HG03135 (cell line): Measurements from ENCODE around the gene PKN1.
"Not testable (repeated sequence)": the region's sequence is repeated elsewhere in the genome, so short reads cannot be mapped to it uniquely, and the experiment has no call there.

ENCODE experiments used
- ATAC-seq: cut with Tn5 transposase; IDR thresholded peaks from one replicate; pipeline ENCODE4 v1.9.1; 2021; ENCODE audit warnings: mild to moderate bottlenecking, moderate library complexity; ENCODE audit not compliant: unreplicated experiment

PKN1 gene

GRCh38 chr19:14452303-14452702 lies 19.2 kb downstream of the PKN1 start:
- not testable (repeated sequence) for ATAC-seq

DNA sequence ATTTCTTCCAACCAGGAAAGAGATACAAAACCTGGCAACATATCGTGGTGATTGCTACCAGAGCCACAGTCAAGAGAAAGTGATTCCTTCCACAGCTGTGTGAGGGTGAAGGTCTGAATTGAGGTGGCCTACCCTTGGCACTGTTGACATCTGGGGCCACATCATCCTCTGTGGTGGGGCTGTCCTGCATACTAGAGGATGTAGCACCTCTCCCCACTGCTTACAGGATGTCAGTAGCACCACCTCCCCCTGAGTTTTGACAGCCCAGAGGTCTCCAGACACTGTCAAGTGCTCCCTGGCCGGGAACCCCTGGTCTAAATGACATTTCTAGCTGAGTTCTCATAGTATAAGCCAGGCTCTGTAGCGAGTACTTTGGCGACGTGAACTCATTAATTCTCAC lies 26.6 kb downstream of the PKN1 start:
- ATAC-seq: no peak

- ATAC-seq: no peak
Measured at GRCh38 chr19:14460935-14461334, 27.8 kb downstream of the PKN1 start.

DNA sequence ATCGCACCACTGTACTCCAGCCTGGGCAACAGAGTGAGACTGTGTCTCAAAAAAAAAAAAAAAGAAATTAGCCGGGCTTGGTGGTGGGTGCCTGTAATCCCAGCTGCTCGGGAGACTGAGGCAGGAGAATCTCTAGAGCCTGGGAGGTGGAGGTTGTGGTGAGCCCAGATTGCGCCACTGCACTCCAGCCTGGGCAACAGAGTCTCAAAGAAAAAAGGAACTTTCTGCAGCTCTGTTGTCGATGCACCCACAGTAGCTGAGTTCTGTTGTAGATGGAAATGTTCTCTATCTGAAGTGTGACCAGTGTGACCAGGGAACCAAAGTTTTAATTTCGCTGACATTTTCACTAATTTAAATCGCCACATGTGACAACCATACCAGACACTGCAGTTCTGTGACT lies 29.3 kb downstream of the PKN1 start:
- not testable (repeated sequence) for ATAC-seq

- no peak for ATAC-seq
Measured at GRCh38 chr19:14463747-14464146, 30.6 kb downstream of the PKN1 start.

DNA sequence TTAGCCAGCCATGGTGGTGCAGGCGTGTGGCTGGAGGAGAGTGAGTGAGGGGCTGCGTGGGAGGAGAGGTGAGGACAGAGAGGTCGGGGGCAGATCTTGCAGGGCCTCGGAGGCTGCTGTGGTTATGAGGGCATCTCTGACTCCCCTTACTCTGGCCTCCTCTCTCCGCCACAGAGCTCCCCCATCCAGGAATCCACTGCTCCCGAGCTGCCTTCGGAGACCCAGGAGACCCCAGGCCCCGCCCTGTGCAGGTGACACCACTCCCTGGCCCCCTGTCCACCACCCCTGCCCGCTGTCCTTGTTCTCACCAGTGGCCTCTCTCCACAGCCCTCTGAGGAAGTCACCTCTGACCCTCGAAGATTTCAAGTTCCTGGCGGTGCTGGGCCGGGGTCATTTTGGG lies 34.3 kb downstream of the PKN1 start:
- ATAC-seq: no peak

- no peak for ATAC-seq
Measured at GRCh38 chr19:14467816-14468215, 34.7 kb downstream of the PKN1 start.

- ATAC-seq: no peak
Measured at GRCh38 chr19:14470031-14470876, 37.1 kb downstream of the PKN1 start.

- no peak for ATAC-seq
Measured at GRCh38 chr19:14471436-14472187, 38.5 kb downstream of the PKN1 start.

DNA sequence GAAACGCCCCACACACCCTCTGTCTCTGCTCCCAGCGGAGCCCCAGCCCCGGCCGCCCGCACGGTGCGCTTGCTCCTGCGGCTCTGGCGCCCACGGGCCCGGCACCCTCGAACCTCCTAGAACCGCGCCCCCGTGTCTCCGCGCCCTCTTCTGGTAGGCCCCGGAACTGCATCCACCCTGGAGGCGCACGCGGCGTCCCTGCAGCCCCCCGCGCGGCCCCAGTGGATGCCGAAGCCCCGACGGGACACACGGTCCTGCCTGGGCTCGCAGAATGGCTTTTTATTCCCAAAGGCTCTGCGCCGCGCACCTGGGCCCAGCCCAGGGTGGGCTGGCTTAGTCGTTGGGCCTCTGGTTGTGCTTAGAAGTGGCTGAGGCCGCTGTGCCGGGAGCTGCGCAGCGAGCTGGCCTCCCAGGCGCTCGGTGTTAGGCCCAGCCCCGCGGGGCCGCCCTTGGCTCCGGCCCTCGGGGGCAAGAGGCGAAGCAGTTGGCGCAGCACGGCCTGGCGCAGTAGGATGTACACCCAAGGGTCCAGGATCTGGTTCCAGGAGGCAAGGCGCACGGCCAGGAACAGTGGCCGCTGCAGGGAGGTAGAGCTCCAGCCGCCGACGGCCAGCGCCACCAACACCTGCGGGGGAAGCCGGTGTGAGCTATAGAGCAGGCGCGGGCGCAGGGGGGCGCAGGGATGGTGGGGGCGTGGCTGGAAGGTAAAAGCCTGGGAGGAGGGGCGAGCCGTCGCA lies 39.3 kb downstream of the PKN1 start:
- ATAC-seq: no peak

DNA sequence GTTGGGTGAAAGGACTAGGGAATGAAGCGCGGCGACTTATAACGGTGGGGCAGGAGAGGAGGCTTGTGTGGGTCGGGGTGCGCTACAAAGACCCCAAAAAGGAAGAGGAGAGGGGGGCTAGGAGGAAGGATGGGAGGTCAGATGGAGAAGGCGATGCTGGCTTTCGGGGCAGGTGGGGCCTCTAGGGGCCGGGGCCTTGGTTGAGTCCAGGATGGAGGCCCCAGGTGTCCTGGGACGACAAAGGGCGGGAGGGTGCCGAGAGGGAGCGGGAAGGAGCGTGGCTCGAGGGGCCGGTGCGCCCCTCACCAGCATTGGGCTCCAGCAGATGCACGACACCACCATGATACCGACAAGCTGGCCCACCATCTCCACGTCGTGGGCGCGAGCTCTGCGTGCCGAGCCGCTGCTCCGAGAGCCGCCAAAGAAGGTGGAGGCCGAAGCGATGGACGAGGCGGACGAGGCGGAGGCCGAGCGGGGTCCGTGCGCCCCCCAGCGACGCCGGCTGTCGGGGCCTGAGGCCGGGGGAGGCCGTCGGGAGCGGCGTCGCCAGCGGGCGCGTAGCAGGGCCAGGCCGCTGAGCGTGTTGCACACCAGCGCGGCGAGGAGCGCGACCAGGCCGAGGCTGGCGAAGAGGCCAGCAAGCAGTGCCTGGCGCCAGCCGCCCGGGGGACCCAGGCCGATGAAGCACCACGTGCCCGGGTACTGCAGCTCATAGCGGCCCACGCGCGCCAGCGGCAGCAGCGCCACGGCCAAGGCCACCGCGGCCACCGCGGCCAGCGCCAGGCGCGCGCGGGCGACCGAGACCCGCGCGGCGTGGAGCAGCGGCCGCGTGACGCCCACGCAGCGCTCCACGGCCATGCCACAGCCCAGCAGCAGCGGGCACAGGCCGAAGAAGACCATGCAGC lies 40.2 kb downstream of the PKN1 start:
- ATAC-seq: no peak

GRCh38 chr19:14473978-14474578 lies 41.0 kb downstream of the PKN1 start:
- ATAC-seq: no peak

- no peak for ATAC-seq
Measured at GRCh38 chr19:14474827-14475226, 41.7 kb downstream of the PKN1 start.

DNA sequence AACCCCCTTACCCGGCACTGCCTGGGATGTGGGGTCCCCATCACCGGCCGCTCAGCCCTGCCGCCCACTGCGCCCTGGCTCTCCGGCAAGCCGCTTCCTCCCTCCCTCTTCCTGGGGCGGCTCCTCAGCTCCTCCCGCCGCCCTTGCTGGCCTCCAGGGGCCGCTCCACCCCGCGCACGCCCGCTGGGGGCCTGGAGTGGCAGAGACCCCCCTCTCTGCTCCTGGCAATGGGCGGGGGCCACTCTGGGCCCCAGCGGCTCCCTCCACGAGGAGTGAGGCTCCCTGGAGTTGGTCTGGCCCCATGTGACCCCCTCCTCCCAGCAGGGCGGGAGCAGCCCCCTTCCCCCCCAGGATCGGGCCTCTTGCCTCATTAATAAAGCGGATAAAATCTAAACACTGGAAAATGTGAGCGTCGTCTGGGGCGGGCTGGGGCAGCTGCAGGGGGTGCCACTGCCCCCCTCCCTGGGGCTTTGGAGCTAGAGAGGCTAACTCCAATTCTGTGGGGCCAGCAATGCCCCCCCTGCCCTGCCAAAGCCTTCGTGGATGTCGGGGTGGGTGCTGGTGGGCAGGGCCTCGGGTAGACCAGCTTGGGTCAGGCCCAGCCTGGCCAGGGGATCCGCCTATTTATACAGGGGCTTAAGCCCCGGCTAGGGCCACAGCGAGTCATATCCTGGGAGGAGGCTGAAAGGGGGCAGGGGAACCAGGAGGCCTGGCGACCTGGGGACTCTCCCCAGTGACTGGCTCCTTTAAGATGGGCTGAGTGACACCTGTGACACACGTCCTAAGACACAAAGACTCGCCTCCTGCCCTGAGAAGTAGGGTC lies 42.4 kb downstream of the PKN1 start, which contains the start of gene PTGER1:
TSS of gene PTGER1 (minus strand) at position 104 of the 823 bp plus-strand sequence. CDS start 1,034 bp downstream, outside the sequence.
- ATAC-seq: no peak

DNA sequence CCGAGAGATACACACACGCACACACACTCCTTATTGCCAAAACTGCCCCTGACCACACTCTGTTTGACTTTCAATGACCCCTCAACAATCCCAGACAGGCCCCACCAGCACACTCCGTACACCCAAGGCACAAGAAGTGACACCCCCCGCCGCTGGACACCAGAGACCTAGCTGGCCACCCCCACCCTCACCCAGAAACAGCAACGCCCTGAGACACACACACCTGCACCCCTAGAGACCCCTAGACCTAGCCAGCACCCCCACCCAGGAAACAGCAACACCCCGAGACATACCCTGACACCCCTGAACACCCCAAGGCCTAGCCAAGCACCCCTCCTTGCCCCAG lies 43.2 kb downstream of the PKN1 start:
- ATAC-seq: no peak

DNA sequence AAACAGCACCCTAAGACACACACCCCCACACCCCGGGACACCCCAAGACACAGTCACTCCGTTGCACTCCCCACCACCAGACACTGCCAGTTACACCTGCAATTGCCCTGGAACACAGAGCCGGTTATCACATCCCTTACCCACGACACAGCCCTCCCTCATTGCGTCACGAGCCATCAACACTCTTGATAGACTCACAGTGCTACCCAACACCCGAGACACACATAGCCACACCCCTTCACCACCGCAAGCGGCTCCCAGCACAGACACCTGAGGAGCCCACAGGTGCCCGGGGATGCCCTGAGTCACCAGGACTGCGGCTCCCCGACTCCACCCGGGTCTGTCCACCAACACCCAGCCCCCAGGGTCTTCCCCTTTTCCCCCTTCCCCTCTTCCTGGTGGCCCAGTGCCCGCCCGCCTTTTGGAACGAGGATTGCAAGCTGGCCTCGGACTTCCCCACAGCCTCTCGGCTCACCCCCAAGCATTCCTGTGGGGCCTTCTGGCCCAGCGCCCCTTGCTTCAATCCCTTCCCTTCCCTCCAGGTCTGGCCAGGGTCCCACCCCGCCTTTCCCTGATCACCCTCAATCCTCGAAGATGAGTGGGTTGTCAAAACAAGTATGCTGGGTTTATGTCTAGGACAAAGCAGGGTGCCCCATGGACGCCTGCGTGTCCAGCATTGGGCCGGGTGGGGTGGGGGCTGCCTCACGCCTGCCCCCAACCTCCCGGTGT lies 43.7 kb downstream of the PKN1 start:
- no peak for ATAC-seq

GRCh38 chr19:14477418-14478112 lies 44.5 kb downstream of the PKN1 start:
- ATAC-seq: no peak

GRCh38 chr19:14478113-14478545 lies 45.0 kb downstream of the PKN1 start:
- no peak for ATAC-seq
